Retinal pigment epithelial cell (primary cell): Measurements from ENCODE around the gene DCDC2C.

Source experiments
- DNase-seq: peaks from one replicate; pipeline ENCODE4 v3.0.0-alpha.2; 2010; ENCODE audit warnings: low read depth
- H3K4me3 ChIP-seq: 2 replicates; pipeline ENCODE4 v1.5.1; 2011; ENCODE audit warnings: mild to moderate bottlenecking, low read length, control low read depth, moderate library complexity
- CTCF ChIP-seq: conservative IDR thresholded peaks from 2 replicates; pipeline ENCODE4 v1.5.1; 2011; ENCODE audit warnings: low read depth, low read length, control low read depth, inconsistent platforms

Gene DCDC2C

GRCh38 chr2:3745920-3746319 lies 42.5 kb downstream of the DCDC2C start:
- TF ChIP-seq CTCF: no peak
- H3K4me3 ChIP-seq: no peak overlapping the region
- no peak for DNase-seq

- H3K4me3 ChIP-seq: no peak overlapping the region
- TF ChIP-seq CTCF: no peak
- no peak for DNase-seq
These were observed 43.8 kb downstream of the DCDC2C start for GRCh38 chr2:3747032-3747654.

- no peak for DNase-seq
- TF ChIP-seq CTCF: no peak
- no peak overlapping the region for H3K4me3 ChIP-seq
These were observed 44.5 kb downstream of the DCDC2C start for GRCh38 chr2:3747826-3748225.

- DNase-seq: no peak
- H3K4me3 ChIP-seq: no peak overlapping the region
- TF ChIP-seq CTCF: no peak
These were observed 45.8 kb downstream of the DCDC2C start for GRCh38 chr2:3749201-3749600.

GRCh38 chr2:3751251-3751650 lies 47.9 kb downstream of the DCDC2C start:
- no peak overlapping the region for H3K4me3 ChIP-seq
- no peak for TF ChIP-seq CTCF

GRCh38 chr2:3751806-3752205 lies 48.4 kb downstream of the DCDC2C start:
- TF ChIP-seq CTCF: no peak
- DNase-seq: no peak

More at GRCh38 chr2:3751251-3751650, 47.9 kb downstream of the DCDC2C start:
- DNase-seq: no peak

GRCh38 chr2:3752376-3752775 lies 49.0 kb downstream of the DCDC2C start:
- TF ChIP-seq CTCF: no peak
- no peak for DNase-seq
- H3K4me3 ChIP-seq: no peak overlapping the region

More at GRCh38 chr2:3751806-3752205, 48.4 kb downstream of the DCDC2C start:
- H3K4me3 ChIP-seq: no peak overlapping the region
